HG02981 (cell line): ENCODE results near the gene TMEM181.
"Not testable (repeated sequence)": the region's sequence is repeated elsewhere in the genome, so short reads cannot be mapped to it uniquely, and the experiment has no call there.

Experiments used
- ATAC-seq: cut with Tn5 transposase; IDR thresholded peaks from one replicate; pipeline ENCODE4 v1.9.1; 2021; ENCODE audit warnings: mild to moderate bottlenecking, moderate library complexity; ENCODE audit not compliant: unreplicated experiment

Gene TMEM181

GRCh38 chr6:158536891-158537798, 22.7 kb upstream of the TMEM181 start:
- ATAC-seq = no peak

- no peak for ATAC-seq
Measured at GRCh38 chr6:158538741-158539140, 21.1 kb upstream of the TMEM181 start.

- ATAC-seq = no peak
Measured at GRCh38 chr6:158539413-158539812, 20.5 kb upstream of the TMEM181 start.

GRCh38 chr6:158539881-158540280, 20.0 kb upstream of the TMEM181 start:
- no peak for ATAC-seq

GRCh38 chr6:158543606-158544185, 16.2 kb upstream of the TMEM181 start:
- no peak for ATAC-seq

DNA sequence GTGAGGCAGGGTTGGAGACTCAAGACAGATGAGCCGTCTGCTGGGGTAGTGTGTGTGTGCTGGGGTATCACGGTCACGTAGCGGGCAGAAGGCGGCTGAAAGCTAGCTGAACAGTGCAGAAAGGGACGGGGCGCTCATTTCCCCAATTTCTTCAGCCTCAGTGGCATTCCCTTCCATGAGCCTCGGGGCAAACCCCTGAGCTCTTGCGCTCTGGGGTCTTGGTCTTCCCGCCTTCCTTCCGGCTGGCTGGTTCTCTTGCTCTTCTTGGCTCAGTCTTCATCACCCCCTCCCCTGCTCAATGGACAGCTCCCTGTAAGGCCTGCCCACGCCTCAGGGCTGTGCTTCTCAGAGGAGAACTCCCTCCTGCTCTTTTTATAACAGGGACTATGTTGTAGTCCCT, 15.5 kb upstream of the TMEM181 start:
- ATAC-seq = no peak

GRCh38 chr6:158545043-158545966, 14.6 kb upstream of the TMEM181 start:
- no peak for ATAC-seq

GRCh38 chr6:158548418-158549161, 11.3 kb upstream of the TMEM181 start:
- ATAC-seq = no peak

- ATAC-seq = no peak
Measured at GRCh38 chr6:158552055-158552795, 7.7 kb upstream of the TMEM181 start.

GRCh38 chr6:158552796-158553138, 7.1 kb upstream of the TMEM181 start:
- ATAC-seq = no peak

DNA sequence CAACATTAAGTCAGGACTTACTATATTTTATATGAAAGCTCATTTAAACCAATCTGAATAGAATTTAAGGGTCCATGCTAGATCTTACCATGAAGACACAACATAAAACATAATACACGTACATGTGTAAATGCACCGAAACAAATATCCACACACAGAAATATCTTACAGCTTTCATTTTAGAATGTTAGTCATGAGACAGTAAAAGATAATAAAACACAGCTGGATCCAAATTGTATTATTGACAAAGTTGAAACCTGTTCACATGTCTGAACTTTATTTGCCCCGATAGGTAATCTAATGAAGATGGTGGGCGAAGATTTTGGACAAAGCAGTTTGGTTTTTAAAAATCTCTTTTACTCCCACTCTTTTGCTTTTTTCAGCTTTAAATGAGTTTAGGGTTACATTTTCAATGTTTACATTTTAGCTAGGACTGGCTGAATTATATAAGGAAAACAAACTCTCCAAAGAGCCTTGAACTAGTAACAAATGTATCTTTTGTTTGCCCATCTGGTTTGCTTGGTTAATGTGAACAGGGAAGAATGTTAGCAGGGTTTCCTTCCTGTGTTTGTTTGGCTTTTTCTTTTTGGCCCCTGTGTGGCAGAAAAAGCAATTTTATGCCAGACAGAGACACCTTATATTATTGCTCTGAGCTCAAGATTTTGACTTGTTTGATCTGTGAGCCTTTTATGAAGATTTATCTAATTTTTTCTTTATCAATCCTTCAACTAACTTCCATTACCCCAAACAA, 5.1 kb upstream of the TMEM181 start:
- no peak for ATAC-seq

- ATAC-seq = no peak
Measured at GRCh38 chr6:158556113-158556512, 3.8 kb upstream of the TMEM181 start.

- not testable (repeated sequence) for ATAC-seq
Measured at GRCh38 chr6:158557110-158557509, 2.8 kb upstream of the TMEM181 start.

DNA sequence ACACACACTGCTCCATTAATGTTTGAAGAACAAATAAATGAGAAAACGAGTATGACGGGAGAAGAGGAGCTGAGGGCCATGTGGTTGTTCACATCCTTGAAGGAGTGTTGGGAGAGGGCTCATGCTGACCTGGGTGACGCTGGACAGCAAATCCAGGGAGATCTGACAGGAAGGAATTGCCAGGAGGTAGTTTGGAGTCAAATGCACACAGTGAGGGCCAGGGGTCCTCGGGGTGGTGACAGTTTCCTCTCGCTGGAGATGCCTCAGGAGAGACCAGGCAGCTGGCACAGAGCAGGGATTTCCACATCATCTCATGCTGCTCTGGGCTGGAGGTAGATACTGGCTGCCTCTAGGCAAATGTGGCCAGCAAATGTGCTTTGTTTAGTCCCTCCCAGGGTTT, 2.0 kb upstream of the TMEM181 start:
- ATAC-seq = no peak

DNA sequence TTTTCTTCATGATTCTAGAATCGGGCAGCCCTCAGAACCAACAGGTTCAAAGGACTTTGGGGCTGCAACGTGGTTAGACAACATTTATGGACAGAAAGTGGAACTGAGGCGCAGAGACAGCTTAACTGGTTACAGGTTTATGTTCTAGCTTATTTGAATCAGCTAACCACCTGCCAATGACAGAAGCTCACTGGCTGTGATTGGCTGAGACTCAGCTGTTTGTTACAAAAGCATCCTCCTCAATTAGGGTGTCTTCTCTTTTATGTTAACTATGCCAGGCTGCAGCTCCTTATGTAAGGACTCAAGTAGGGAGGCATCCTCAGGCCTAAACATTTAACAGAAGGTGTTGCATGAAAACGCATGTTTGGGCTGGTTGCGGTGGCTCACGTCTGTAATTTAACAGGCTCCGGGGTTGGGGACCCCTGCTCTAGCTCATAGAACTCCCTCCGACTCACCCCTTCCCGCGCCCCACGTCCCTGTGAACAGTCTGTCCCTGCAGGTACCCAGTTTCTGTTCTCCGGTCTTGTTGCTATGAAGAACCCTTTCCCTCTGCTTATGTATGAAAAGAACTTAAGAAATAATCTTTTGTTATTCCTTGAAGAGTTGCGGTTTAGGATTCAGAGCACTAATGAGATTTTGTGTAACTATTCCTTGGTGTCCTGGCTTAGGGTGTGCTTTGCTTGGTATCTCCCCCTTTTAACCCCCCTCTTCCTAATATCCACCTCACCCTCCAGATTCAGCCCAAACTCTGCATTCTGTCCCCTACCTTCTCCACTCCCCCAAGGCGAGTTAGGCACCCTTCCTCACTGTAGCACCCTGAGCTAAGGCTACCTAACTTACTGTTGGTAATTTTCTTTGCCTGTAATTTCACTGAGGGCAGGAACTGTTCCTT, 1.2 kb upstream of the TMEM181 start:
- ATAC-seq = no peak

DNA sequence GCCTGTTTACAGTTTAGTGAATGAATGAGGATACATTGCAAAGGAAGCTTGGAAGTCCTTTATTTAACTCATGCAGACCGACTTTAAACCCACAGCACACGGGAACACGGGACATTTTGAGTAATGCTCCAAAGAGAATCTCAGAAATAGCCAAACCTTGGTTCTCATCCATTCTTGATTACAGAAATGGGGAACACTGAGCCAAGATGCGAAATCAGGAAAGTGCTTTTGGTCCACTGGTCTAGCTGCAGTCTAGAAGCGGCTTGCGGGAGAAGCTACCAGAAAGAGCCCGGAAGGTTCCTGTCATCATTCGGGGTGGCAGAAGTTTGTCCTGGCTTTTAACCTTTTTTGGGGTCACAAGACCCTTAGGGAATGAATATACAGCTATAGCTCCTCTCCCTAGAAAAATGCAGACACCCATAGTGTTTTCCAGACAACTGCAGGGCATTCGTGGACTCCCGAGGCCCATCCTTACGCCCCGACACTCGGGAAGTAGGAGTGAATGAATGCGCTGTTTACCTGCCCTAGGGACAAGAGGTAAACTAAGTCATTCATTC, 475 bp upstream of the TMEM181 start:
- ATAC-seq = no peak

DNA sequence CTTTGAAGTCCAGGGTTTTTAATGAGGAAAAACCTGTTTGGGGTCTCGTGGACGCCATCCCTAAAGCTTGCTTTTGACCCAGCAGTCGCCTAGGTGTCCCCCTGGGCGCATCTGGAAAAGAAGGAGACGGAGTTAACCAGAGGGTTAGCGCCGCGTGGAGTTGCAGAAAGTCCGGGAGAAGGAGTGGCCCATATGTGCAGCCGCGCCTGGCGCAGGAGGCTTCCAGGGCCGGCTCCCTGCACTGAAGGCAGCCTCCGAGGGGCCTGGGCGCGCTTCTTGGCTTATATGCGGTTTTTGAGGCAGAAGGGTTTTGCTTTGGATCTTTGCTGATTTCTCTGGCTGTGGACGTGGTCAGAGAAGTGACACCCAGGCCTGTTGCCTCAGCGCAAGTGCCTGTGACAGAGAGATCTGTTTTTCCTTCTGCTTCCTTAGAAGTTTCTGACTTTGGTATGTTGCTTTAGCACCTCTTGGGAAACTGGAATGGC, 987 bp downstream of the TMEM181 start:
- no peak for ATAC-seq

- no peak for ATAC-seq
Measured at GRCh38 chr6:158561321-158561884, 1.5 kb downstream of the TMEM181 start.
